HepG2 (cell line): Measurements from ENCODE around the gene BCL7A. TPM values are rescaled to one million over a fixed set of nuclear protein-coding genes. Genes with fewer than 3 reads are reported as not detected.

Experiments
- CREB1 ChIP-seq, 2 experiments: fragments of 450-650 bp in 1 of 2; IDR thresholded peaks; 2 replicates each; pipeline ENCODE4 v1.6.1; 2016 to 2017; ENCODE audit warnings: control low read depth in 1 of 2, mild to moderate bottlenecking in 1 of 2, missing compliant biosample characterization in 1 of 2, missing genetic modification characterization in 1 of 2
- ETV5 ChIP-seq: IDR thresholded peaks from 2 replicates; pipeline ENCODE4 v1.6.1; 2018; ENCODE audit warnings: missing biosample characterization, missing genetic modification reagents, inconsistent platforms, borderline replicate concordance
- HOXA3 ChIP-seq: sonication (generic); formaldehyde crosslinking; IDR thresholded peaks from 2 replicates; pipeline ENCODE4 v1.5.0; 2020; ENCODE audit warnings: missing genetic modification reagents
- NAIF1 ChIP-seq: sonication (generic); formaldehyde crosslinking; IDR thresholded peaks from 2 replicates; pipeline ENCODE4 v1.5.0; 2020; ENCODE audit warnings: mild to moderate bottlenecking, missing genetic modification reagents, borderline replicate concordance
- POLR2A ChIP-seq, 2 experiments: IDR thresholded peaks; 2 replicates each; pipeline ENCODE4 v1.6.1; 2011; ENCODE audit warnings: low read depth in 2 of 2, low read length in 2 of 2, mild to moderate bottlenecking in 1 of 2, moderate library complexity in 1 of 2; ENCODE audit not compliant: insufficient read depth in 1 of 2
- POLR2G ChIP-seq: fragments of 200-400 bp; formaldehyde crosslinking; IDR thresholded peaks from 2 replicates; pipeline ENCODE4 v1.6.1; 2018; ENCODE audit warnings: mild to moderate bottlenecking, low read depth, low read length, moderate library complexity
- TAF1 ChIP-seq: sonication (generic); formaldehyde crosslinking; IDR thresholded peaks from 2 replicates; pipeline ENCODE4 v1.4.0; 2020; ENCODE audit warnings: missing genetic modification reagents
- ZFP37 ChIP-seq: sonication (generic); formaldehyde crosslinking; IDR thresholded peaks from 2 replicates; pipeline ENCODE4 v1.4.0; 2020; ENCODE audit warnings: missing genetic modification reagents, borderline replicate concordance
- ZNF143 ChIP-seq: sonication (generic); formaldehyde crosslinking; IDR thresholded peaks from 2 replicates; pipeline ENCODE4 v1.4.0; 2020; ENCODE audit warnings: missing genetic modification reagents
- ZNF256 ChIP-seq: sonication (generic); formaldehyde crosslinking; conservative IDR thresholded peaks from 2 replicates; pipeline ENCODE4 v1.4.0; 2020; ENCODE audit warnings: missing genetic modification reagents
- ZNF335 ChIP-seq: sonication (generic); formaldehyde crosslinking; IDR thresholded peaks from 2 replicates; pipeline ENCODE4 v1.4.0; 2020; ENCODE audit warnings: missing genetic modification reagents
- ZNF33A ChIP-seq: sonication (generic); formaldehyde crosslinking; IDR thresholded peaks from 2 replicates; pipeline ENCODE4 v1.5.1; 2020; ENCODE audit warnings: missing genetic modification reagents, mild to moderate bottlenecking, moderate library complexity, borderline replicate concordance
- ZNF354B ChIP-seq: sonication (generic); formaldehyde crosslinking; IDR thresholded peaks from 2 replicates; pipeline ENCODE4 v1.8.0; 2022; ENCODE audit warnings: mild to moderate bottlenecking, missing genetic modification reagents
- ZNF556 ChIP-seq: sonication (generic); formaldehyde crosslinking; IDR thresholded peaks from 2 replicates; pipeline ENCODE4 v1.4.0; 2020; ENCODE audit warnings: mild to moderate bottlenecking, missing genetic modification reagents, borderline replicate concordance
- polyA plus RNA-seq, 8 experiments: library from polyadenylated mRNA; depleted of rRNA in 3 of 8; stranded (reverse) in 7 of 8; unstranded in 1 of 8; fragments of >200 nt; fragmentation: Illumina TruSeq in 4 of 8; extraction: Trizol in 4 of 8; gene quantifications; 2 replicates each; pipeline versions ENCODE4 v1.2.1 to v1.2.3, GENCODE V29; 2011 to 2016; ENCODE audit warnings: low read depth in 4 of 8, missing spikeins in 1 of 8, mixed read lengths in 1 of 8; ENCODE audit not compliant: insufficient read depth in 1 of 8
- total RNA-seq, 5 experiments: library from RNA; depleted of rRNA; stranded (reverse); fragments of >200 nt; fragmentation: Illumina TruSeq; extraction: Trizol; gene quantifications; 2 replicates each; pipeline ENCODE4 v1.2.3, GENCODE V29; 2016; ENCODE audit warnings: low read depth in 1 of 5
- TF ChIP-seq, protein P1 (sequence below), 2 experiments: fragments of 450-650 bp in 1 of 2; sonication (generic) in 1 of 2; formaldehyde crosslinking in 1 of 2; IDR thresholded peaks; 2 replicates each; pipeline versions ENCODE4 v1.6.1 to v1.8.0; 2016 to 2022; ENCODE audit warnings: antibody characterized with exemption in 1 of 2, mild to moderate bottlenecking in 1 of 2, missing genetic modification reagents in 1 of 2
- TF ChIP-seq, protein P2 (sequence below): sonication (generic); formaldehyde crosslinking; IDR thresholded peaks from 2 replicates; pipeline ENCODE4 v1.5.1; 2020; ENCODE audit warnings: mild to moderate bottlenecking, missing genetic modification reagents, borderline replicate concordance
- TF ChIP-seq, protein P3 (sequence below): sonication (generic); formaldehyde crosslinking; IDR thresholded peaks from 2 replicates; pipeline ENCODE4 v1.5.0; 2020; ENCODE audit warnings: mild to moderate bottlenecking, missing genetic modification reagents

BCL7A gene
- total and polyA plus RNA-seq, 2 of the 13 experiments (the other 11 are each of a cell fraction or from before 2014, with no cell fraction given), result 4.1 to 6.2 TPM

DNA sequence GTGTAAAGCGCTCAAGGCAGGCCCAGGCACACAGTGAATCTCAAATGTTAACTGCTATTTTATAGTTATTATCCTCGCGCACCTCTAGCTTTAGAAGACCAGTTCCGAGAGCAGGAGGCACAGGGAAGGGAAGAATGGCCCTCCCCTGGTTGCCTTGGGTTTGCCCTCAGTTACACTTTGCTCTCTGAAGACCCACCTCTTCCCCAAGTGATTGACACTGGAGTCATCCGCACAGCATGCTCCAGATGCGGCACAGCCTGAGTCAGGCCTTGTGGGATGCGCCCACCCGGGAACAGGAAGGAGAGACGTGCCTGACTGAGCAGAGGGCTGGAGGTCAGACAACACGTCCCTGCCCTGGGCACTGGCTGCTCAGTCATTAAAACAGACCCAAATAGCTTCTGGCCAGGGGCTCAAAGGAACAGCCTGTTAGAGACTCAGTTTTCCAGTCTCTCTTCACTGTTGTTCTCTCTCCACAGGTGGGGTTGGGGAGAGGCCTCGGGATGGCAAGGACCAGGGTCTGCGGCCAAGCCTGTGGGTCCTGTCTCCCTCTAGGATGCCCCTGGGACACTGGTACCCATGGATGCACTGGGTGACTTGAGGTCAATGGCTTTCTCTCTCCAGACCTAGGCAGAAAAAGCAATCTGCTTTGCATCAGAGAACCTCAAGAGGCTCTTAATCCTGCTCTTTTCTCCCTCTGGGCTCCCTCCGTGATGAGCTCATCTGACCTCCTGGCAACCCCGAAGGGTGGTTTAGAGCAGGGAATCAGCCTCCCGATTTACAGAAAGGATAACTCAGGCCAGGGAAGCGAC lies 43.3 kb downstream of the BCL7A start (continued):
- TF ChIP-seq, protein P1, sequence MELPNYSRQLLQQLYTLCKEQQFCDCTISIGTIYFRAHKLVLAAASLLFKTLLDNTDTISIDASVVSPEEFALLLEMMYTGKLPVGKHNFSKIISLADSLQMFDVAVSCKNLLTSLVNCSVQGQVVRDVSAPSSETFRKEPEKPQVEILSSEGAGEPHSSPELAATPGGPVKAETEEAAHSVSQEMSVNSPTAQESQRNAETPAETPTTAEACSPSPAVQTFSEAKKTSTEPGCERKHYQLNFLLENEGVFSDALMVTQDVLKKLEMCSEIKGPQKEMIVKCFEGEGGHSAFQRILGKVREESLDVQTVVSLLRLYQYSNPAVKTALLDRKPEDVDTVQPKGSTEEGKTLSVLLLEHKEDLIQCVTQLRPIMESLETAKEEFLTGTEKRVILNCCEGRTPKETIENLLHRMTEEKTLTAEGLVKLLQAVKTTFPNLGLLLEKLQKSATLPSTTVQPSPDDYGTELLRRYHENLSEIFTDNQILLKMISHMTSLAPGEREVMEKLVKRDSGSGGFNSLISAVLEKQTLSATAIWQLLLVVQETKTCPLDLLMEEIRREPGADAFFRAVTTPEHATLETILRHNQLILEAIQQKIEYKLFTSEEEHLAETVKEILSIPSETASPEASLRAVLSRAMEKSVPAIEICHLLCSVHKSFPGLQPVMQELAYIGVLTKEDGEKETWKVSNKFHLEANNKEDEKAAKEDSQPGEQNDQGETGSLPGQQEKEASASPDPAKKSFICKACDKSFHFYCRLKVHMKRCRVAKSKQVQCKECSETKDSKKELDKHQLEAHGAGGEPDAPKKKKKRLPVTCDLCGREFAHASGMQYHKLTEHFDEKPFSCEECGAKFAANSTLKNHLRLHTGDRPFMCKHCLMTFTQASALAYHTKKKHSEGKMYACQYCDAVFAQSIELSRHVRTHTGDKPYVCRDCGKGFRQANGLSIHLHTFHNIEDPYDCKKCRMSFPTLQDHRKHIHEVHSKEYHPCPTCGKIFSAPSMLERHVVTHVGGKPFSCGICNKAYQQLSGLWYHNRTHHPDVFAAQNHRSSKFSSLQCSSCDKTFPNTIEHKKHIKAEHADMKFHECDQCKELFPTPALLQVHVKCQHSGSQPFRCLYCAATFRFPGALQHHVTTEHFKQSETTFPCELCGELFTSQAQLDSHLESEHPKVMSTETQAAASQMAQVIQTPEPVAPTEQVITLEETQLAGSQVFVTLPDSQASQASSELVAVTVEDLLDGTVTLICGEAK (IDR thresholded peaks at IDR 0.05), result no peak
- TF ChIP-seq, protein P1 (CRISPR knock-in tag; IDR thresholded peaks at IDR 0.05), result no peak
- TF ChIP-seq ZNF143 (CRISPR knock-in tag) (0 out of 2 replicates have a peak, but pooled peaks have one; percentile 16), ZNF354B (no peak), NAIF1 (CRISPR knock-in tag) (no peak), ETV5 (CRISPR knock-in tag) (peak; percentile 14; the same call in 1 of the 2 replicates), POLR2A (IDR thresholded peaks at IDR 0.05; ENCODE audit: insufficient read depth in 1 of 2, low read depth in 2 of 2, low read length in 2 of 2) (peak in 1 of 2 experiments; percentile 59; a peak in 2 of 4 replicates), CREB1 (IDR thresholded peaks at IDR 0.05) (no peak), CREB1 (CRISPR knock-in tag; IDR thresholded peaks at IDR 0.05) (no peak), ZNF256 (CRISPR knock-in tag) (no peak), ZNF335 (CRISPR knock-in tag) (0 out of 2 replicates have a peak, but pooled peaks have one; percentile 47), POLR2G (peak; percentile 54), HOXA3 (peak; percentile 35; the same call in 1 of the 2 replicates), ZNF556 (CRISPR knock-in tag) (no peak), ZFP37 (CRISPR knock-in tag) (no peak), TAF1 (CRISPR knock-in tag) (peak; percentile 53; the same call in 1 of the 2 replicates), ZNF33A (CRISPR knock-in tag) (no peak)
- TF ChIP-seq, protein P2, sequence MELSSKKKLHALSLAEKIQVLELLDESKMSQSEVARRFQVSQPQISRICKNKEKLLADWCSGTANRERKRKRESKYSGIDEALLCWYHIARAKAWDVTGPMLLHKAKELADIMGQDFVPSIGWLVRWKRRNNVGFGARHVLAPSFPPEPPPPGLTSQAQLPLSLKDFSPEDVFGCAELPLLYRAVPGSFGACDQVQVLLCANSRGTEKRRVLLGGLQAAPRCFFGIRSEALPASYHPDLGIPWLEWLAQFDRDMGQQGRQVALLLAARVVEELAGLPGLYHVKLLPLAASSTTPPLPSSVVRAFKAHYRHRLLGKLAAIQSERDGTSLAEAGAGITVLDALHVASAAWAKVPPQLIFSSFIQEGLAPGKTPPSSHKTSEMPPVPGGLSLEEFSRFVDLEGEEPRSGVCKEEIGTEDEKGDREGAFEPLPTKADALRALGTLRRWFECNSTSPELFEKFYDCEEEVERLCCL, result no peak
- TF ChIP-seq, protein P3, sequence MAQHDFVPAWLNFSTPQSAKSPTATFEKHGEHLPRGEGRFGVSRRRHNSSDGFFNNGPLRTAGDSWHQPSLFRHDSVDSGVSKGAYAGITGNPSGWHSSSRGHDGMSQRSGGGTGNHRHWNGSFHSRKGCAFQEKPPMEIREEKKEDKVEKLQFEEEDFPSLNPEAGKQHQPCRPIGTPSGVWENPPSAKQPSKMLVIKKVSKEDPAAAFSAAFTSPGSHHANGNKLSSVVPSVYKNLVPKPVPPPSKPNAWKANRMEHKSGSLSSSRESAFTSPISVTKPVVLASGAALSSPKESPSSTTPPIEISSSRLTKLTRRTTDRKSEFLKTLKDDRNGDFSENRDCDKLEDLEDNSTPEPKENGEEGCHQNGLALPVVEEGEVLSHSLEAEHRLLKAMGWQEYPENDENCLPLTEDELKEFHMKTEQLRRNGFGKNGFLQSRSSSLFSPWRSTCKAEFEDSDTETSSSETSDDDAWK, result no peak
